Measurements from ENCODE around the gene EHBP1.

EHBP1 gene

DNA sequence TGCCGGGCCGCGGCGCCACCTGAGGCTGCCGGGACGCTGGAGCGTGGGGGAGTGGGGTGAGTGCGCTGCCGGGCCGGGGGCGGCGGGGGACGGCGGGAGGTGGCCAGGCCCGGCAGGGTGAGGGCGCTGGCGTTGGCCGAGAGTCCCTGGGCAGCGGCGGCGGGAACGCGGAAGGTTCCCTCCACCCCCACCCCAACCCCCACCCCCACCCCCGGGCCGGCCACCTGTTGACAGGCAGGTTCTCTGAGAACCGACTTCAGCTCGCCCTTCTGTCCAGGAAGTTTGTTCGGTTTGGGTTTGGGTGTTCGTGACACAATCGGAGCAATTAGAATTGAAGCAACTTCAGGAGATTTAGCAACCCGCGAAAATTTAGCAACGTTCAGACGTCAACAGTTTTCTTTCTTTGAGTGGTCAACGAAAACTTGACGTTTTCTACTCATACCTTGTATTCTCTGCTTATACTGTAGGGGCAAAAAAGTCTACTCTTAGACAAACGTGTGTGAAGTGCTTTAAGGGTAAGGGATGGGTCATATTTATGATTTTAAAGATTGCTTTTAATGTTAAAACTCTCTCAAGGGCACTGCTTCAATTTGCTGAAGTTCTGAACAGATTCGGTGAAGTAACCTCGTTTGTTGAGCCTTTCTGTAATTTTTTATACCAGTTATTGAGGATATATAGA is 354.4 kb downstream of the EHBP1 start:
- TF ChIP-seq MYC (IDR thresholded peaks at IDR 0.05; ENCODE audit: low read depth, low read length), result no peak
- TF ChIP-seq, protein P1, sequence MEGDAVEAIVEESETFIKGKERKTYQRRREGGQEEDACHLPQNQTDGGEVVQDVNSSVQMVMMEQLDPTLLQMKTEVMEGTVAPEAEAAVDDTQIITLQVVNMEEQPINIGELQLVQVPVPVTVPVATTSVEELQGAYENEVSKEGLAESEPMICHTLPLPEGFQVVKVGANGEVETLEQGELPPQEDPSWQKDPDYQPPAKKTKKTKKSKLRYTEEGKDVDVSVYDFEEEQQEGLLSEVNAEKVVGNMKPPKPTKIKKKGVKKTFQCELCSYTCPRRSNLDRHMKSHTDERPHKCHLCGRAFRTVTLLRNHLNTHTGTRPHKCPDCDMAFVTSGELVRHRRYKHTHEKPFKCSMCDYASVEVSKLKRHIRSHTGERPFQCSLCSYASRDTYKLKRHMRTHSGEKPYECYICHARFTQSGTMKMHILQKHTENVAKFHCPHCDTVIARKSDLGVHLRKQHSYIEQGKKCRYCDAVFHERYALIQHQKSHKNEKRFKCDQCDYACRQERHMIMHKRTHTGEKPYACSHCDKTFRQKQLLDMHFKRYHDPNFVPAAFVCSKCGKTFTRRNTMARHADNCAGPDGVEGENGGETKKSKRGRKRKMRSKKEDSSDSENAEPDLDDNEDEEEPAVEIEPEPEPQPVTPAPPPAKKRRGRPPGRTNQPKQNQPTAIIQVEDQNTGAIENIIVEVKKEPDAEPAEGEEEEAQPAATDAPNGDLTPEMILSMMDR (IDR thresholded peaks at IDR 0.05; ENCODE audit: low read depth, low read length), result no peak
- peak; percentile 82 for DNase-seq (ENCODE audit: low read depth)
- H3K4me3 ChIP-seq (ENCODE audit: low read depth, low read length), result peak overlapping the region; percentile 53

DNA sequence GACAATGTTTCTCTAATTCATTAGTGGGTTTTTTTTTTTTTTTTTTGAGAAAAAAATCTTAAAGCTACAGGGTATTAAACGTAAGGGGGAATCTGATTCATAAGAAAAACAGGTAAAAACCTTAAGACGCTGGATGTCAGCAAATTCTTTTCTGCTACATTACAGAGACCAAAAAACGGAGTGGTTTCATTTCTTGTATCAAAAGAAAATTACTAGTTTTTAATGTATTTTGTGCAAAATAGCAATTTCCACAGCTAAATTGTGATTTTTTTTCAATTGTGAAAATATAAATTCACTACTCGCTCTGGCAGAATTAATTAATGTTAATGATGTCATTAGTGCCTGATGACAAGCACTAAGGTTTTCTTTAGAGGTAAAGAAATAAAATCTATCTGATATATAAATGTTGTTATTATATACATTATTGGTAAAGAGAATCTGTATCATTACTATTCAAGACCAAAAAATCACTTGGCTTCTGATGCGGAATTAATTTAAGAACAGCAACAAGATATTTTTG is 355.0 kb downstream of the EHBP1 start:
- no peak for TF ChIP-seq POLR2A (IDR thresholded peaks at IDR 0.05; ENCODE audit: extremely low read depth, insufficient read length)
- TF ChIP-seq, protein P1 (IDR thresholded peaks at IDR 0.05; ENCODE audit: low read depth, low read length), result no peak
- no peak for DNase-seq (ENCODE audit: low read depth)
- H3K4me3 ChIP-seq (ENCODE audit: low read depth, low read length), result peak overlapping the region; percentile 53

DNA sequence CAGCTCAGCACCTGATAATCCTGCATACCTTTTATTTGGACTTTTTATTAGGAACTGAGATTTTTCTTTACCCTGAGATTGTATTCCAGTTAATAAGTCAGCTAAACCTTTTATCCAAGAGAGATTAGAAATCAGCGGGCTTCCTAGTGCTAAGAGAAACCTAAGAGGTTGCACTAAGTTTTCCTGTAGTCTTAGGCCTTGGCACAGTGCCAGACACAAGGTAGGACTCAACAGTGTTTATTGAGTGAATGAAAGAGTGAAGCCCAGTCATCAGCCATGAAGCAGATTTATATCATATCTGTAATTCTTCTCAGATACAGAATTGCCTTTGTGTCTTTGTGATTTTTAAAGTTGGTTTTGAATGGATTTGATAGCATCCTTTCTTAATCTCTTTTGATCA is 358.7 kb downstream of the EHBP1 start:
- DNase-seq (ENCODE audit: low read depth), result no peak
- TF ChIP-seq MYC (IDR thresholded peaks at IDR 0.05; ENCODE audit: low read depth, low read length), result no peak
- TF ChIP-seq, protein P1 (IDR thresholded peaks at IDR 0.05; ENCODE audit: low read depth, low read length), result no peak
- TF ChIP-seq POLR2A (IDR thresholded peaks at IDR 0.05; ENCODE audit: extremely low read depth, insufficient read length), result no peak
- TF ChIP-seq, protein P2, sequence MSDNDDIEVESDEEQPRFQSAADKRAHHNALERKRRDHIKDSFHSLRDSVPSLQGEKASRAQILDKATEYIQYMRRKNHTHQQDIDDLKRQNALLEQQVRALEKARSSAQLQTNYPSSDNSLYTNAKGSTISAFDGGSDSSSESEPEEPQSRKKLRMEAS (IDR thresholded peaks at IDR 0.05; ENCODE audit: low read depth, low read length), result no peak
- no peak overlapping the region for H3K4me3 ChIP-seq (ENCODE audit: low read depth, low read length)

DNA sequence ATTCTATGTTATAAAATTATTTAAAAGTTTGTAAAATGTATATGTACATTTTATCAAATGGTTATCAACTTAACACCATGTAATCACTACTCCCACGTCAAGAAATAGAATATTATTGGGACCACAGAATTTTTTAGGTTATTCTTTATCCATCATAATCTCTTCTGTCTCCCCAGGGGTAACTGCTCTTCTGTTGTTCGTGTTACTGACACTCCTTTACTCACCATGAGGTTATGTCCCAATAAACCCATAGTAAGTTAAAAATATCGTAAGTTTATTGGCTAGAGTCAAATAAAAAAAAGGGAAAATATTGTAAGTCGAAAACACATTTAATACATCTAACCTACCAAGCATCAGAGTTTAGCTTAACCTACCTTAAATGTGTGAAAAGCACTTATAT is 359.1 kb downstream of the EHBP1 start:
- H3K4me3 ChIP-seq (ENCODE audit: low read depth, low read length), result no peak overlapping the region
- no peak for DNase-seq (ENCODE audit: low read depth)
- TF ChIP-seq MYC (IDR thresholded peaks at IDR 0.05; ENCODE audit: low read depth, low read length) (no peak), POLR2A (IDR thresholded peaks at IDR 0.05; ENCODE audit: extremely low read depth, insufficient read length) (no peak)
- TF ChIP-seq, protein P2 (IDR thresholded peaks at IDR 0.05; ENCODE audit: low read depth, low read length), result no peak
- TF ChIP-seq, protein P1 (IDR thresholded peaks at IDR 0.05; ENCODE audit: low read depth, low read length), result no peak

DNA sequence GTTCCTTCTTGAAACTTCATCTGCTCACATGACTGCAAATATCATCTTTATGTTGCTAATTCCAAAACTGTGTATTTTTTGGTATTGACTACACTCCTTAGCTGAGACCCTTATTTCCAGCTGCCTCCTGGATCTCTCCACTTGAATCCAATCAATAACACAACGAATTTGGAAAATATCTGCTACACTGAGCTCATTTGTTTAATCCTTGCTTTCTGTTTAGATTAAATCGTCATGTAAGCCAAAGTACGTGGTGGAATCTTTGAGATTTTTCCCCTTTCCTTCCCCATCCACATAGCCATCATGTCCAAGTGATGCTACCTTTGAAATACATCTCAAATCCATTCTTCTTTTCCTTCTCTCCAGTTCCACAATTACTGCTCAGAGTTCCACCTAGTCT is 360.8 kb downstream of the EHBP1 start:
- no peak for DNase-seq (ENCODE audit: low read depth)
- no peak overlapping the region for H3K4me3 ChIP-seq (ENCODE audit: low read depth, low read length)
- TF ChIP-seq, protein P2 (IDR thresholded peaks at IDR 0.05; ENCODE audit: low read depth, low read length), result no peak
- TF ChIP-seq POLR2A (IDR thresholded peaks at IDR 0.05; ENCODE audit: extremely low read depth, insufficient read length), result no peak

DNA sequence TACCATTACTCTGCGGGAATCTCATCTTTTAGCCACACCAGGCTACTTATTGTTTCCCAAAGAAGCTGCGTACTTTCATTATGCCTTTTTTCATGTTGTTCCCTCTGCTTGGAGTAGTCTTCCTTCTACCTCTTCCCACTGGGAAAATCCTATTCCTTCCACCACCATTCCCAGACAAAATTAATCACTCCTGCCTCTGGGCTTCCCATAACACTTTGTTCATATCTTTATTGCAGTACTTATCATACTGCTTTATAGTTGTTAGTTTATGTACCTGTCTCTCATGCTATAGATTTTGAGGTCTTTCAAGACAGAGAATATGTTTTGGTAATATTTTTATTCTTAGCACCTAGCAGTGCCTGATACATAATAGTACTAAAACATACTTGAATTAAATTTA is 361.3 kb downstream of the EHBP1 start:
- DNase-seq (ENCODE audit: low read depth), result no peak

More for the DNA sequence above, 361.3 kb downstream of the EHBP1 start:
- H3K4me3 ChIP-seq (ENCODE audit: low read depth, low read length), result no peak overlapping the region
- TF ChIP-seq POLR2A (IDR thresholded peaks at IDR 0.05; ENCODE audit: extremely low read depth, insufficient read length) (no peak), MYC (IDR thresholded peaks at IDR 0.05; ENCODE audit: low read depth, low read length) (no peak)
- TF ChIP-seq, protein P2 (IDR thresholded peaks at IDR 0.05; ENCODE audit: low read depth, low read length), result no peak
- TF ChIP-seq, protein P1 (IDR thresholded peaks at IDR 0.05; ENCODE audit: low read depth, low read length), result no peak
